ENCODE measurements around the gene NCKAP5. TPM values are rescaled to one million over a fixed set of nuclear protein-coding genes. Genes with fewer than 3 reads are reported as not detected.

The NCKAP5 gene
- total RNA-seq, 1 donor from 2014 or later, result 2.7 TPM

DNA sequence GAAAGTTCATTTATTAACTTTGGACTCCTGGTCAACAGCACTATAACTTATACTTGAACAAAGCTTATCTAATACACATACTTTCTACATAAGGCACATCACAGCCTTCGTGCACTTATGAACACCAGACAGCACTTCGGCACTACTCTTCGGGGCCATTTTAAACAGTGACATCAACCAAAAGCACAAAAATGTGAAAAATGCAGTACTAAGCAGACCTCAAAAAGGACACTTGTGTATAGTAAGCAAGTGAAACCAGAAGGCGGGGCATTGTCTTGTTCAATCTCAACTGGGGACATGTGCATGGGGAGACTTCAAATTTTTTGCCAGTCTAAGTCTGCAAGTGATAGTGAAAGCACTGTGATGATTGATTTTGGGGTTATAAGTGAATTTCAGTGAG, 163.0 kb downstream of the NCKAP5 start:
- H3K9me3 Mint-ChIP-seq (ENCODE audit: unreplicated experiment), result peaks cover 2% of the 10 kb centered on the region
- H3K27me3 Mint-ChIP-seq (ENCODE audit: low read depth, unreplicated experiment), result peaks cover 2% of the 10 kb centered on the region
- H3K27ac Mint-ChIP-seq (ENCODE audit: unreplicated experiment), result no peak overlapping the region
- no peak for TF ChIP-seq EZH2 (IDR thresholded peaks at IDR 0.05; ENCODE audit: insufficient read depth, low read length)
- TF ChIP-seq, protein P1, sequence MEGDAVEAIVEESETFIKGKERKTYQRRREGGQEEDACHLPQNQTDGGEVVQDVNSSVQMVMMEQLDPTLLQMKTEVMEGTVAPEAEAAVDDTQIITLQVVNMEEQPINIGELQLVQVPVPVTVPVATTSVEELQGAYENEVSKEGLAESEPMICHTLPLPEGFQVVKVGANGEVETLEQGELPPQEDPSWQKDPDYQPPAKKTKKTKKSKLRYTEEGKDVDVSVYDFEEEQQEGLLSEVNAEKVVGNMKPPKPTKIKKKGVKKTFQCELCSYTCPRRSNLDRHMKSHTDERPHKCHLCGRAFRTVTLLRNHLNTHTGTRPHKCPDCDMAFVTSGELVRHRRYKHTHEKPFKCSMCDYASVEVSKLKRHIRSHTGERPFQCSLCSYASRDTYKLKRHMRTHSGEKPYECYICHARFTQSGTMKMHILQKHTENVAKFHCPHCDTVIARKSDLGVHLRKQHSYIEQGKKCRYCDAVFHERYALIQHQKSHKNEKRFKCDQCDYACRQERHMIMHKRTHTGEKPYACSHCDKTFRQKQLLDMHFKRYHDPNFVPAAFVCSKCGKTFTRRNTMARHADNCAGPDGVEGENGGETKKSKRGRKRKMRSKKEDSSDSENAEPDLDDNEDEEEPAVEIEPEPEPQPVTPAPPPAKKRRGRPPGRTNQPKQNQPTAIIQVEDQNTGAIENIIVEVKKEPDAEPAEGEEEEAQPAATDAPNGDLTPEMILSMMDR (IDR thresholded peaks at IDR 0.05; ENCODE audit: insufficient read depth, low read depth, low read length), result no peak
- Histone ChIP-seq H3K4me2 (ENCODE audit: low read length) (no peak overlapping the region), H3K79me2 (ENCODE audit: insufficient read depth, low read length) (no peaks in the 10 kb centered on the region), H3K9me3 (ENCODE audit: insufficient read depth, low read depth, low read length) (no peaks in the 10 kb centered on the region), H3K27ac (ENCODE audit: low read depth, low read length) (no peak overlapping the region), H2AFZ (ENCODE audit: low read depth, low read length) (no peak overlapping the region), H3K4me3 (ENCODE audit: insufficient read depth, low read depth, low read length) (no peak overlapping the region), H4K20me1 (ENCODE audit: insufficient read depth, low read length) (no peaks in the 10 kb centered on the region), H3K36me3 (ENCODE audit: insufficient read depth, low read length) (no peaks in the 10 kb centered on the region), H3K9ac (ENCODE audit: low read length) (no peak overlapping the region), H3K4me1 (ENCODE audit: insufficient read depth, low read length) (no peaks in the 10 kb centered on the region), H3K27me3 (ENCODE audit: insufficient read depth, low read length) (no peaks in the 10 kb centered on the region)
- H3K36me3 Mint-ChIP-seq (ENCODE audit: low read depth, unreplicated experiment), result no peaks in the 10 kb centered on the region
- no peak for DNase-seq (ENCODE audit: low read depth)
- FAIRE-seq, result no peak
- H3K4me3 Mint-ChIP-seq (ENCODE audit: unreplicated experiment), result no peak overlapping the region
- peaks cover 6% of the 10 kb centered on the region for H3K4me1 Mint-ChIP-seq (ENCODE audit: low read depth, unreplicated experiment)

DNA sequence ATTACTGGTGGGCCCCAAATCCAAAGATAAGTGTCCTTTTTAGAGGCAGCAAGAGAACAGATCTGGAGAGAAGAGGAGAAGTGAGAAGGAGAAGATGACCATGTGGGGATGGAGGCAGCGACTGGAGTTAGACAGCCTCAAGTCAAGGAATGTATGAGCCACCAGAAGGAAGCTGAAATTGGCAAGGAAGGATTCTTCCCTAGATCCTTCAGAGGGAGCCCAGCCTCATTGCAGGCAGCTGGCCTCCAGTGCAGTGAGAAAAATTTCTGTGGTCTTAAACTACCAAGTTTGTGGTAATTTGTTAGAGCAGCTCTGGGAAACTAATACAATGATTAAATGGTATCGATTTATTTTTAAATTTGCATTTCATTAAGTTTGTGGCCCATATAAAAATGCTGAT, 167.9 kb downstream of the NCKAP5 start:
- no peak overlapping the region for H3K27ac Mint-ChIP-seq (ENCODE audit: unreplicated experiment)
- FAIRE-seq, result no peak

DNA sequence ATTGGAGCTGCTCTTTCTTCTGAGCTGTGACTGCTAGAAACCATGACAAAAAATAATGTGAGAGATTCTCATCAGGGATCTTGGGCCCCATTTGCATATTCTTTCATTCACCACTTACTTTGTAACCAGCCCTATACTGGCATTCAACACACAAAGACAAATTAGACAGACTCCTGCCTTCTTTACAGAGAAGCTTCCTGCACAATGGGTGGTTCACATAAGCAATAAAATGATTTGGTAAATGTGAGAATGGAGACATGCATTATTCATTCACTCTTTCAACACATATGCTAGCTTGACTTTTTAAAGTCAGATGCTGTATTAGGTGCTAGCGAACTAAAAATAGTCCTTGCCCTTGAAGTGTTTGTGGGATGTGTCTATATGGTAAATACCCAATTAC, 174.4 kb downstream of the NCKAP5 start:
- H3K27me3 Mint-ChIP-seq (ENCODE audit: low read depth, unreplicated experiment), result no peaks in the 10 kb centered on the region
- no peaks in the 10 kb centered on the region for H3K27me3 ChIP-seq (ENCODE audit: insufficient read depth, low read length)

More for the DNA sequence above, 167.9 kb downstream of the NCKAP5 start:
- peak; percentile 45 for DNase-seq (ENCODE audit: low read depth)
- no peak overlapping the region for H2AFZ ChIP-seq (ENCODE audit: low read depth, low read length)
- Mint-ChIP-seq H3K9me3 (ENCODE audit: unreplicated experiment) (peaks cover 2% of the 10 kb centered on the region), H3K36me3 (ENCODE audit: low read depth, unreplicated experiment) (no peaks in the 10 kb centered on the region), H3K4me1 (ENCODE audit: low read depth, unreplicated experiment) (peaks cover 3% of the 10 kb centered on the region), H3K4me3 (ENCODE audit: unreplicated experiment) (no peak overlapping the region), H3K27me3 (ENCODE audit: low read depth, unreplicated experiment) (no peaks in the 10 kb centered on the region)
- H3K9ac ChIP-seq (ENCODE audit: low read length), result no peak overlapping the region
- no peak overlapping the region for H3K27ac ChIP-seq (ENCODE audit: low read depth, low read length)
- H3K4me3 ChIP-seq (ENCODE audit: insufficient read depth, low read depth, low read length), result no peak overlapping the region
- no peaks in the 10 kb centered on the region for H3K36me3 ChIP-seq (ENCODE audit: insufficient read depth, low read length)
- no peaks in the 10 kb centered on the region for H3K9me3 ChIP-seq (ENCODE audit: insufficient read depth, low read depth, low read length)
- H3K4me2 ChIP-seq (ENCODE audit: low read length), result no peak overlapping the region
- no peaks in the 10 kb centered on the region for H3K27me3 ChIP-seq (ENCODE audit: insufficient read depth, low read length)
- no peaks in the 10 kb centered on the region for H4K20me1 ChIP-seq (ENCODE audit: insufficient read depth, low read length)
- H3K4me1 ChIP-seq (ENCODE audit: insufficient read depth, low read length), result no peaks in the 10 kb centered on the region
- no peaks in the 10 kb centered on the region for H3K79me2 ChIP-seq (ENCODE audit: insufficient read depth, low read length)
- TF ChIP-seq, protein P1 (IDR thresholded peaks at IDR 0.05; ENCODE audit: insufficient read depth, low read depth, low read length), result no peak
- TF ChIP-seq EZH2 (IDR thresholded peaks at IDR 0.05; ENCODE audit: insufficient read depth, low read length), result no peak

More for the DNA sequence above, 174.4 kb downstream of the NCKAP5 start:
- FAIRE-seq (no peak), DNase-seq (ENCODE audit: low read depth) (no peak)
- TF ChIP-seq EZH2 (IDR thresholded peaks at IDR 0.05; ENCODE audit: insufficient read depth, low read length), result no peak
- TF ChIP-seq, protein P1 (IDR thresholded peaks at IDR 0.05; ENCODE audit: insufficient read depth, low read depth, low read length), result no peak
- Histone ChIP-seq H3K4me2 (ENCODE audit: low read length) (no peak overlapping the region), H3K79me2 (ENCODE audit: insufficient read depth, low read length) (no peaks in the 10 kb centered on the region), H3K4me3 (ENCODE audit: insufficient read depth, low read depth, low read length) (no peak overlapping the region), H4K20me1 (ENCODE audit: insufficient read depth, low read length) (no peaks in the 10 kb centered on the region), H3K27ac (ENCODE audit: low read depth, low read length) (no peak overlapping the region), H3K9me3 (ENCODE audit: insufficient read depth, low read depth, low read length) (no peaks in the 10 kb centered on the region), H3K36me3 (ENCODE audit: insufficient read depth, low read length) (no peaks in the 10 kb centered on the region), H2AFZ (ENCODE audit: low read depth, low read length) (no peak overlapping the region), H3K4me1 (ENCODE audit: insufficient read depth, low read length) (no peaks in the 10 kb centered on the region), H3K9ac (ENCODE audit: low read length) (no peak overlapping the region)
- Mint-ChIP-seq H3K4me3 (ENCODE audit: unreplicated experiment) (no peak overlapping the region), H3K9me3 (ENCODE audit: unreplicated experiment) (peaks cover 3% of the 10 kb centered on the region), H3K4me1 (ENCODE audit: low read depth, unreplicated experiment) (no peaks in the 10 kb centered on the region), H3K27ac (ENCODE audit: unreplicated experiment) (no peak overlapping the region), H3K36me3 (ENCODE audit: low read depth, unreplicated experiment) (peaks cover 5% of the 10 kb centered on the region)
